ENCODE measurements around the gene EPS8L1. TPM values are rescaled to one million over a fixed set of nuclear protein-coding genes. Genes with fewer than 3 reads are reported as not detected.

EPS8L1 gene
- total RNA-seq, 6 donors from 2014 or later: 30.2 to 55.7 (median 43.3) TPM

- Histone ChIP-seq H3K4me3 (no peak overlapping the region), H3K36me3 (peaks cover 16 to 58% (median 51%) of the 10 kb centered on the region in 4 donors), H3K27ac (no peak overlapping the region), H3K4me1 (peaks cover 4 to 12% (median 9%) of the 10 kb centered on the region in 4 donors), H3K9me3 (no peaks in the 10 kb centered on the region), H3K27me3 (no peaks in the 10 kb centered on the region)
- TF ChIP-seq POLR2A (IDR thresholded peaks at IDR 0.05): no peak
- no peak for TF ChIP-seq POLR2AphosphoS5 (IDR thresholded peaks at IDR 0.05)
- no peak for TF ChIP-seq EP300 (IDR thresholded peaks at IDR 0.05)
- TF ChIP-seq, protein P1, sequence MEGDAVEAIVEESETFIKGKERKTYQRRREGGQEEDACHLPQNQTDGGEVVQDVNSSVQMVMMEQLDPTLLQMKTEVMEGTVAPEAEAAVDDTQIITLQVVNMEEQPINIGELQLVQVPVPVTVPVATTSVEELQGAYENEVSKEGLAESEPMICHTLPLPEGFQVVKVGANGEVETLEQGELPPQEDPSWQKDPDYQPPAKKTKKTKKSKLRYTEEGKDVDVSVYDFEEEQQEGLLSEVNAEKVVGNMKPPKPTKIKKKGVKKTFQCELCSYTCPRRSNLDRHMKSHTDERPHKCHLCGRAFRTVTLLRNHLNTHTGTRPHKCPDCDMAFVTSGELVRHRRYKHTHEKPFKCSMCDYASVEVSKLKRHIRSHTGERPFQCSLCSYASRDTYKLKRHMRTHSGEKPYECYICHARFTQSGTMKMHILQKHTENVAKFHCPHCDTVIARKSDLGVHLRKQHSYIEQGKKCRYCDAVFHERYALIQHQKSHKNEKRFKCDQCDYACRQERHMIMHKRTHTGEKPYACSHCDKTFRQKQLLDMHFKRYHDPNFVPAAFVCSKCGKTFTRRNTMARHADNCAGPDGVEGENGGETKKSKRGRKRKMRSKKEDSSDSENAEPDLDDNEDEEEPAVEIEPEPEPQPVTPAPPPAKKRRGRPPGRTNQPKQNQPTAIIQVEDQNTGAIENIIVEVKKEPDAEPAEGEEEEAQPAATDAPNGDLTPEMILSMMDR (IDR thresholded peaks at IDR 0.05): no peak
- DNase-seq (peak in 1 of 2 donors; percentile 75), ATAC-seq (ENCODE audit: low FRiP score in 2 of 2) (no peak)
- WGBS, 2 donors: 93% methylated on average over 31 to 49 of the region's 49 CpGs
Measured at GRCh38 chr19:55092423-55093318, 17.0 kb downstream of the EPS8L1 start.

DNA sequence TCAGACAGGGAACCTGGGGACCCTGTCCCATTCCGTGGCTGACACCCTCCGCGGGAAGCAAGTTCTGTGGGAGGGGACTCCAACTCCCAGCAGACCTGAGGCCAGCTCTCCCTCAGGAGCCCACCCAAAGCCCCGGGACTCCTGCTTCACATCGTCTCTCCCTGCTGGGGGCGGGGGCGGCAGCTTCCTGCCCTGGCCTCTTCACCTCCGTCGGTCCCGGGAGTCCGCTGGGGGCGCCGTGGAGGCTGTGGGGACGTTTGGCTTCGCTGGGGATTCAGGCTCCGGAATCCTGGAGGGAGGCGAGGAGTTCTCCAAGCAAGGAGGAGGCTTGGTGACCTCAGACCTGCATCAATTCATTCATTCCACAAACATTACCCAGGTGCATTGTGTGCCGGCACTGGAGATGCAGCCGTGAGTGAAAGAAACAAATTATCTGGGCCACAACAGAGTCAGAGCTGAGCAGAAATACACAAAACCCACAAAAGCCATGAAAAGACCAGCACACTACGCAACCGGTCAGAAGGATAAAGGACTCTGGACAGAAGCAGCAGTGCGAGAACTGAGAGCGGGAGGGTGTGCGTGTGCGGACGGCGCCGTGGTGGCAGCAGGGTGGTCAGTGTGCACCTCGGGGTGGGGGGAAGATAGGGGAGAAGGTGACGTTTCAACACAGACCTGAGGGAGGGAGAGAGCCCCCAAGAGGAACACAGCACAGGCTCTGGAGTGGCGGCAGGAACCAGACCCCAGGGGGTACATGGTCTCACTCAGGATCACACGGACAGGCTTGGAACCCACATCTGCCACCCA lies 19.0 kb downstream of the EPS8L1 start:
- Histone ChIP-seq H3K9me3 (no peaks in the 10 kb centered on the region), H3K4me3 (no peak overlapping the region), H3K27me3 (no peaks in the 10 kb centered on the region), H3K4me1 (peaks cover 0 to 11% (median 0%) of the 10 kb centered on the region in 4 donors), H3K27ac (no peak overlapping the region), H3K36me3 (peaks cover 19 to 73% (median 68%) of the 10 kb centered on the region in 4 donors)
- ATAC-seq (ENCODE audit: low FRiP score in 2 of 2) (no peak), DNase-seq (peak in 1 of 2 donors; percentile 71)
- WGBS, 2 donors: 90 to 94% methylated on average over 24 to 27 of the region's 32 CpGs
- TF ChIP-seq EP300 (IDR thresholded peaks at IDR 0.05) (no peak), POLR2AphosphoS5 (IDR thresholded peaks at IDR 0.05) (no peak), POLR2A (IDR thresholded peaks at IDR 0.05) (no peak)
- TF ChIP-seq, protein P1 (IDR thresholded peaks at IDR 0.05): no peak

GRCh38 chr19:55095260-55096060 lies 19.8 kb downstream of the EPS8L1 start:
- ATAC-seq (ENCODE audit: low FRiP score in 2 of 2) (no peak), DNase-seq (peak in 1 of 2 donors; percentile 63)
- no peaks in the 10 kb centered on the region for H3K9me3 ChIP-seq
- no peaks in the 10 kb centered on the region for H3K27me3 ChIP-seq
- WGBS, 2 donors: 88 to 90% methylated on average over 11 to 20 of the region's 23 CpGs
- peaks cover 19 to 75% (median 67%) of the 10 kb centered on the region in 4 donors for H3K36me3 ChIP-seq
- no peak overlapping the region for H3K4me3 ChIP-seq
- peaks cover 0 to 11% (median 0%) of the 10 kb centered on the region in 4 donors for H3K4me1 ChIP-seq
- TF ChIP-seq EP300 (IDR thresholded peaks at IDR 0.05): no peak
- no peak for TF ChIP-seq POLR2A (IDR thresholded peaks at IDR 0.05)
- TF ChIP-seq, protein P1 (IDR thresholded peaks at IDR 0.05): no peak
- TF ChIP-seq POLR2AphosphoS5 (IDR thresholded peaks at IDR 0.05): no peak
- H3K27ac ChIP-seq: no peak overlapping the region

DNA sequence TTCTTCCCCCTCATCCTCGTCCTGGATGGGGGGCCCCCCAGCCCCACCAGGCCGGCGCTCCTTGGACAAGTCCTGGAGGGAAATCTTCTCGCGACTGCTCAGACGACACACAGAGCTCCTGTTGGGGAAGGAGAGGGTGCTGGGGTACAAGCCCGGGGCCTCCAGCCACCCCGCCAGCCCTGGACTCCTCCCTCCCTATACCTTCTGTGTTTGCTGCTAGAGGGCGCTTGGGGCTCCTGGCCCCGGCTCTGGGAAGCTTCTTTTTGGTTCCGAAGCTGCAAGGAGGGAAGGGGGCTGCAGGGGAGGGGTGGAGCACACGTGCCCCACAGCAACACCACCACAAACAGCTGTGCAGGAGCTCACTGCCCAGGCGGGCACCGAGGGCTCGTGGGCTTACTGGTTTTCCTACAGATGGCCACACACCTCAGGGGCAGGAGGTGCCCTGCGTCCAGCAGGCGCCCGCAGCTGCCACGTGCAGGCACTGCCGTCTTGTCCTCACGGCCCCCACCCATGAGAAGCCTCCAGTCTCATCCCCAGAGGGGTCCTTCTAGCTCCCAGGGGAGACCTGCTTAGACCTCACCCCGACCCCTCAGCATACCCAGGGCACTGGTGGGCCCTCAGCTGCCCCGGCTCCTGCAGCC lies 20.5 kb downstream of the EPS8L1 start:
- no peak for ATAC-seq (ENCODE audit: low FRiP score in 2 of 2)
- Histone ChIP-seq H3K27ac (no peak overlapping the region), H3K4me1 (peaks cover 0 to 11% (median 0%) of the 10 kb centered on the region in 4 donors), H3K36me3 (peaks cover 18 to 75% (median 67%) of the 10 kb centered on the region in 4 donors), H3K4me3 (no peak overlapping the region), H3K9me3 (no peaks in the 10 kb centered on the region), H3K27me3 (no peaks in the 10 kb centered on the region)
- peak in 1 of 2 donors; percentile 74 for DNase-seq
- TF ChIP-seq, protein P1 (IDR thresholded peaks at IDR 0.05): no peak
- TF ChIP-seq EP300 (IDR thresholded peaks at IDR 0.05) (no peak), POLR2AphosphoS5 (IDR thresholded peaks at IDR 0.05) (no peak), POLR2A (IDR thresholded peaks at IDR 0.05) (no peak)
- 86 to 95% methylated on average over 10 to 23 of the region's 23 CpGs for WGBS, 2 donors
